Thyroid gland (tissue), 4 donors: ENCODE results near the gene ILDR2. TPM values are rescaled to one million over a fixed set of nuclear protein-coding genes. Genes with fewer than 3 reads are reported as not detected.

Experiments
- DNase-seq, 2 donors: peaks; one replicate each; pipeline ENCODE4 v3.0.0-alpha.2; 2019
- H3K27ac ChIP-seq, 3 donors: fragments of 200-600 bp; sonication (generic); 1 replicate in 2 of 3; 2 replicates in 1 of 3; pipeline ENCODE4 v1.5.1; 2016 to 2019; ENCODE audit warnings: mild to moderate bottlenecking in 1 of 3, moderate library complexity in 1 of 3
- H3K27me3 ChIP-seq: fragments of 200-600 bp; sonication (generic); one replicate; pipeline ENCODE4 v1.5.1; 2019
- H3K36me3 ChIP-seq, 2 donors: fragments of 200-600 bp; sonication (generic); one replicate each; pipeline ENCODE4 v1.5.1; 2016 to 2019
- H3K4me1 ChIP-seq, 2 donors: fragments of 200-600 bp; sonication (generic); one replicate each; pipeline ENCODE4 v1.5.1; 2017 to 2019
- H3K4me3 ChIP-seq, 3 donors: fragments of 200-600 bp; sonication (generic); replicated peaks in 1 of 3; 1 replicate in 2 of 3; 2 replicates in 1 of 3; pipeline ENCODE4 v1.5.1; 2016; ENCODE audit warnings: mild to moderate bottlenecking in 1 of 3
- H3K9me3 ChIP-seq: fragments of 200-600 bp; sonication (generic); one replicate; pipeline ENCODE4 v1.5.1; 2017
- CTCF ChIP-seq, 6 experiments: fragments of 200-600 bp in 3 of 6; fragments of 450-650 bp in 3 of 6; sonication (generic) in 3 of 6; IDR thresholded peaks; one replicate each; pipeline ENCODE4 v1.5.1; 2016 to 2019; ENCODE audit warnings: antibody characterized with exemption in 6 of 6, mild to moderate bottlenecking in 2 of 6, inconsistent platforms in 1 of 6, moderate library complexity in 1 of 6
- POLR2A ChIP-seq, 2 donors: fragments of 450-650 bp; IDR thresholded peaks; one replicate each; pipeline ENCODE4 v1.6.1; 2017; ENCODE audit warnings: antibody characterized with exemption in 2 of 2, mild to moderate bottlenecking in 2 of 2, moderate library complexity in 1 of 2
- WGBS, 2 donors: methylation state at CpG; one replicate each; pipeline ENCODE4 v1.1.5; 2017; 5-methylcytosine and 5-hydroxymethylcytosine counted together
- intact Hi-C: fragments of 100-400 bp; cut with DNase I; formaldehyde crosslinking; loops from one replicate; pipeline ENCODE4 v1.15.1; 2023
- total RNA-seq, 4 donors: library from RNA; depleted of rRNA; stranded (reverse); fragments of >200 nt; gene quantifications; one replicate each; pipeline ENCODE4 v1.2.3, GENCODE V29; 2016

ILDR2 gene
- total RNA-seq, 4 donors from 2014 or later = 0.40 to 0.89 (median 0.76) TPM

- 84 to 86% methylated on average over 2 of the region's 2 CpGs for WGBS, 2 donors
- intact Hi-C loops = no loop called here
- no peaks in the 10 kb centered on the region for H3K27me3 ChIP-seq
- no peaks in the 10 kb centered on the region for H3K36me3 ChIP-seq
- no peak overlapping the region for H3K27ac ChIP-seq
- no peak overlapping the region for H3K4me3 ChIP-seq
- DNase-seq = no peak
- H3K9me3 ChIP-seq = no peaks in the 10 kb centered on the region
- peaks cover 0 to 7% of the 10 kb centered on the region in 2 donors for H3K4me1 ChIP-seq
- TF ChIP-seq CTCF (IDR thresholded peaks at IDR 0.05) (no peak), POLR2A (IDR thresholded peaks at IDR 0.05) (no peak)
These were observed 25.2 kb downstream of the ILDR2 start for GRCh38 chr1:166950156-166950555.

GRCh38 chr1:166948856-166949350 is 26.4 kb downstream of the ILDR2 start:
- no peaks in the 10 kb centered on the region for H3K9me3 ChIP-seq
- H3K27ac ChIP-seq = no peak overlapping the region
- no peaks in the 10 kb centered on the region for H3K36me3 ChIP-seq
- DNase-seq = no peak
- intact Hi-C loops = no loop called here
- WGBS, 2 donors = 83 to 85% methylated on average over 2 of the region's 2 CpGs
- no peak for TF ChIP-seq POLR2A (IDR thresholded peaks at IDR 0.05)
- TF ChIP-seq CTCF (IDR thresholded peaks at IDR 0.05) = no peak
- no peak overlapping the region for H3K4me3 ChIP-seq
- H3K27me3 ChIP-seq = no peaks in the 10 kb centered on the region
- H3K4me1 ChIP-seq = peaks cover 0 to 7% of the 10 kb centered on the region in 2 donors

- peaks cover 0 to 7% of the 10 kb centered on the region in 2 donors for H3K4me1 ChIP-seq
- H3K4me3 ChIP-seq = no peak overlapping the region
- TF ChIP-seq POLR2A (IDR thresholded peaks at IDR 0.05) = no peak
- TF ChIP-seq CTCF (IDR thresholded peaks at IDR 0.05) = no peak
- DNase-seq = peak; percentile 32 to 48
- H3K36me3 ChIP-seq = no peaks in the 10 kb centered on the region
- WGBS, 2 donors = 6 to 11% methylated on average over 34 to 40 of the region's 44 CpGs
- H3K9me3 ChIP-seq = no peaks in the 10 kb centered on the region
- no peak overlapping the region for H3K27ac ChIP-seq
- intact Hi-C loops = no loop called here
- H3K27me3 ChIP-seq = no peaks in the 10 kb centered on the region
These were observed 27.8 kb downstream of the ILDR2 start for GRCh38 chr1:166947398-166948043.

- H3K9me3 ChIP-seq = no peaks in the 10 kb centered on the region
- H3K36me3 ChIP-seq = no peaks in the 10 kb centered on the region
- no peak for DNase-seq
- WGBS, 2 donors = 88 to 94% methylated on average over 5 of the region's 5 CpGs
- H3K4me1 ChIP-seq = peaks cover 0 to 7% of the 10 kb centered on the region in 2 donors
- intact Hi-C loops = no loop called here
- H3K27me3 ChIP-seq = no peaks in the 10 kb centered on the region
- H3K27ac ChIP-seq = no peak overlapping the region
- no peak overlapping the region for H3K4me3 ChIP-seq
- TF ChIP-seq POLR2A (IDR thresholded peaks at IDR 0.05) (no peak), CTCF (IDR thresholded peaks at IDR 0.05) (no peak)
These were observed 31.0 kb downstream of the ILDR2 start for GRCh38 chr1:166944186-166944967.
